Stomach (tissue), 4 donors: ENCODE data around the gene CBLB.

Source experiments
- POLR2A ChIP-seq, 4 donors: fragments of 450-650 bp; IDR thresholded peaks; one replicate each; pipeline ENCODE4 v1.6.1; 2016; ENCODE audit warnings: antibody characterized with exemption in 4 of 4, control low read depth in 2 of 4, mild to moderate bottlenecking in 1 of 4, moderate library complexity in 1 of 4
- TF ChIP-seq, protein P1 (sequence below), 7 experiments: fragments of 450-650 bp in 4 of 7; fragments of 200-600 bp in 3 of 7; sonication (generic) in 3 of 7; IDR thresholded peaks; one replicate each; pipeline ENCODE4 v1.5.1; 2016 to 2019; ENCODE audit warnings: antibody characterized with exemption in 7 of 7, control low read depth in 2 of 7, mild to moderate bottlenecking in 1 of 7

DNA sequence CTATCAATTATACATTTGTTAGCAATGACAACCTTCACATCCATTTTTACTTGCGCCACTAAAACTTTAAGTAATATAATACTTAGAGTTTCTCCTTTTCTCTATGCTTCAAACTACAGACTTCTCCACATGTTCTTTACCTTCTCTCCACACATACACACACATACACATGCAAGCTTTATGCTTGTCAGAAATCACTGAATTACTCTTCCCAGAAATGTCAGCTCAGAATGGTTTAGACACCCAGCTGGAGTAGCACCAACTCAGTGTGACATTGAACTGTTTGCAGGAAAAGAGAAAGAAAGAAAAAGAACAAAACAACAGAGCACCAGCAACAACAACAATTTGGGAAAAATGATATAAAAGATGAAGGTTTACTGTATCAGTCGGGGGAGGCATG lies 20.9 kb downstream of the CBLB start:
- TF ChIP-seq, protein P1, sequence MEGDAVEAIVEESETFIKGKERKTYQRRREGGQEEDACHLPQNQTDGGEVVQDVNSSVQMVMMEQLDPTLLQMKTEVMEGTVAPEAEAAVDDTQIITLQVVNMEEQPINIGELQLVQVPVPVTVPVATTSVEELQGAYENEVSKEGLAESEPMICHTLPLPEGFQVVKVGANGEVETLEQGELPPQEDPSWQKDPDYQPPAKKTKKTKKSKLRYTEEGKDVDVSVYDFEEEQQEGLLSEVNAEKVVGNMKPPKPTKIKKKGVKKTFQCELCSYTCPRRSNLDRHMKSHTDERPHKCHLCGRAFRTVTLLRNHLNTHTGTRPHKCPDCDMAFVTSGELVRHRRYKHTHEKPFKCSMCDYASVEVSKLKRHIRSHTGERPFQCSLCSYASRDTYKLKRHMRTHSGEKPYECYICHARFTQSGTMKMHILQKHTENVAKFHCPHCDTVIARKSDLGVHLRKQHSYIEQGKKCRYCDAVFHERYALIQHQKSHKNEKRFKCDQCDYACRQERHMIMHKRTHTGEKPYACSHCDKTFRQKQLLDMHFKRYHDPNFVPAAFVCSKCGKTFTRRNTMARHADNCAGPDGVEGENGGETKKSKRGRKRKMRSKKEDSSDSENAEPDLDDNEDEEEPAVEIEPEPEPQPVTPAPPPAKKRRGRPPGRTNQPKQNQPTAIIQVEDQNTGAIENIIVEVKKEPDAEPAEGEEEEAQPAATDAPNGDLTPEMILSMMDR (IDR thresholded peaks at IDR 0.05), result no peak
- no peak for TF ChIP-seq POLR2A (IDR thresholded peaks at IDR 0.05)
